NK-92 (cell line): ENCODE results near the gene MPZL2.

Source experiments
- DNase-seq: peaks from one replicate; lab custom pipeline; 2025; ENCODE audit not compliant: unreplicated experiment; lab: John Stamatoyannopoulos, UW

The MPZL2 gene

GRCh38 chr11:118223570-118223969 lies 40.5 kb downstream of the MPZL2 start:
- no peak for DNase-seq

- no peak for DNase-seq
Measured at GRCh38 chr11:118222437-118222836, 41.7 kb downstream of the MPZL2 start.

GRCh38 chr11:118221419-118221818 lies 42.7 kb downstream of the MPZL2 start:
- no peak for DNase-seq

- no peak for DNase-seq
Measured at GRCh38 chr11:118219732-118220131, 44.4 kb downstream of the MPZL2 start.

- no peak for DNase-seq
Measured at GRCh38 chr11:118219244-118219643, 44.9 kb downstream of the MPZL2 start.

GRCh38 chr11:118217575-118217974 lies 46.5 kb downstream of the MPZL2 start:
- no peak for DNase-seq

- DNase-seq: no peak
Measured at GRCh38 chr11:118216621-118217481, 47.2 kb downstream of the MPZL2 start.

DNA sequence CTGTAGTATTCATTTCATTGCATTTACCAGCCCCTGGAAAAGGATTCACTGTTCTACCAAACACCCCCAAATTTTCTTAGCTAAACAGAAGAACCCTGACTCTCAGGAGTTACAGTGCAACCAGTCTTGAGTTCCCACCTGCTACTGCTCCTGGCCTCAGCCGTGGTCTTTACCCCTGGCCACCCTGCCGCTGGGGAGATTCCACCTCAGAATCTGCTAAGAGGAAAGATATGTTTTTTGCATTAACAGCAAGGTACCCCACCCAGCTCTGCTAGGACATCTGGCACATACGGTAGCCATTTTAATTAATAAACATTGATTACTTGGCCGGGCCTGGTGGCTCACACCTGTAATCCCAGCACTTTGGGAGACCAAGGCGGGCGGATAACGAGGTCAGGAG lies 48.3 kb downstream of the MPZL2 start:
- no peak for DNase-seq

DNA sequence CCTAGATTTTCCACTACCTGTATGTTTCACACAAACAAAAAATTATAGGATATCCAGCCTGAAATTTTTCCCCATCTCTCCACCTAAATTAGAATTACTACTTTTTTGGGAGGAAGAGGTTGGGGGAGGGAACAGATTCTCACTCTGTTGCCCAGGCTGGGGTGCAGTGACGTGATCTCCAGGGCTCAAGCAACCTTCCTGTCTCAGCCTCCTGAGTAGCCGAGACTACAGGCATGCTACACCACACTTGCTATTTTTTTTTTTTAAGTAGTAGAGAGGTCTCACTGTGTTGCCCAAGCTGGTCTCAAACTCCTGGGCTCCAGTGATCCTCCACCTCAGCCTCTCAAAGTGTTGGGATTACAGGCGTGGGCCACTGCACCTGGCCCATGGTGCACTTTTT lies 48.8 kb downstream of the MPZL2 start:
- no peak for DNase-seq

DNA sequence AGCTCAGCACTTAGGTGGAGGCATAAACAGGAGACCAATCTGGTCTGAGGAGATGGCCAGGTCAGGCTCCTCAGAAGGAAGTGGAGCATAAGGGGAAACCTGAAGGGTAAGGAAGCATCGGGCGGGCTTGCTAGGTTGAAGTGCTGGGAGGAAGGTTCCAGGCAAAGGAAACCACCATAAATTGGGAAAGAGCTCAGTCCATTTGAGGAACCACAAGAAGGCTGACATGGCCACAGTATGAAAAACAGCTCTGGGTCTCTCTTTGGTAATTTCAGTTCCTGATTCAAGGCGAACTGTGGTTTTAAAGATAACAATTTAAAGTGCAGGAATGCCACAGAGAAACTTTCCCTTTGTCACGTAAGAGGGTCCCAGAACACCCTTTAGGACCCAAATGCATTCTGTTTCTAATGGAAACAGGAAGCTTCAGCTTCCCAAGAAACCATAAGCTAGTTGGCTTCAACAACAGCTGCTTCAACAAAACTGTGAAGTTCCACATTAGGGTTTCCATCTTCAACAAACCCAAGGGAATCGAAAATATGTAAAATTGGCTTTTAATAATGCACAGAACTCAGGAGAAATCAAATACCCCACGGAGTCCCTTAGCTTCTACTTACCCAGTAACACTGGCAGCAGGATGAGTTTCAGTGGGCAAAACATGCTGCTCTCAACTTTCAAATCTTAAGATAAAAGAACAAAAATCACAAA lies 49.7 kb downstream of the MPZL2 start:
- DNase-seq: no peak

GRCh38 chr11:118213781-118214180 lies 50.3 kb downstream of the MPZL2 start:
- DNase-seq: no peak

DNA sequence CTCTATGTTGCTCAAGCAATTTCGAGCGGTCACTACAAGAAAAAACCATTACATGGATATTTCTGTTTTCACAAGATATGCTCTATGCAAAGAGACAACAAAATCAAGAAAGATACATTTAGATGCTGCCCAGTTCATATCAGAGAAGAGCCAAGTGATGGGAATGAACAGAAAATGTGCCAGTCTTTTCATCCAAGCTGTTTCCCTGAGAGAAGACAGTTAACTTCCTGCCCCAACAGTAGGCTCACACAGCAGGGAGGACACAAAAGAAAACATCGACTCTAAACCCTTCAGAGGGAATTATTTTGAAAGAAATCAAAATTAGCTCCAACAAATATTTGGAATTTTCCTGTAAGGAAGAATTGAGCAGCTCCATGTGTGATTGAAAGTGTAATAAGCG lies 50.9 kb downstream of the MPZL2 start:
- no peak for DNase-seq

DNA sequence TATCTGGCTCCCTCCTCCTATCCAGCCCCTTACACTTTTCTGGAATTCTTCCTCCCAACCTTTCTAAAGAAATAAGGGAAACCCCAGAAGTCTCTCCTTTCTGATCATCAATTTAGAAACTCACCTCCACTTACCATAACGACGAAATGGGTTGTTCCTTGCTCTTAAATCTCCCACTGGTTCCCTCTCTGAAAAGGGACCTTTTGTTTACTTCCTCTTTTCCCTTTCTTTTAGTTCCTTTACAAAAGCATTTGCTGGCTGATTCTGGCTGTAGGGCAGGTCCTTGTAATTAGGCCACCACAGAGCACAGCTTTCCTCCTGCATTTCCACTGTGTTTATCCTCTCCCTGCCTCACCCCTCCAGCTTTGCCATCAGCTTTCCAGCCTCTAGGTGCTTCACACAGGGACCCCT lies 51.3 kb downstream of the MPZL2 start:
- DNase-seq: no peak

- no peak for DNase-seq
Measured at GRCh38 chr11:118212131-118212725, 51.9 kb downstream of the MPZL2 start.

DNA sequence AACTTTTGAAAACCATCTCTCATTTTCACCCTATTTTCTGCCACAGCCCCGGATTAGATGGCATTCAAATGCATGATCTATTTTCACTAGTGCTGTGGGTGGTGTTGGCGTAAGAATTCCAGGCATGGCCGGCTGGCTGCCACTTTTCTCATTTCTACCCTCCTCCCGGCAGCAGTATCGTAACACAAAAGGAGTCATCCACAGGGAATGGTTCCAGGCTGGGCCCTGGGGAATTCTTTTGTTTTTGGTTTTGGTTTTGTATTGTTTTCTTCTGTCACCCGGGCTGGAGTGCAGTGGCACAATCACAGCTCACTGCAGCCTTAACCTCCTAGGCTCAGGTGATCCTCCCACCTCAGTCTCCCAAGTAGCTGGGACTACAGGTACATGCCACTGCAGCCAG lies 53.1 kb downstream of the MPZL2 start:
- no peak for DNase-seq

- no peak for DNase-seq
Measured at GRCh38 chr11:118210323-118210722, 53.8 kb downstream of the MPZL2 start.

DNA sequence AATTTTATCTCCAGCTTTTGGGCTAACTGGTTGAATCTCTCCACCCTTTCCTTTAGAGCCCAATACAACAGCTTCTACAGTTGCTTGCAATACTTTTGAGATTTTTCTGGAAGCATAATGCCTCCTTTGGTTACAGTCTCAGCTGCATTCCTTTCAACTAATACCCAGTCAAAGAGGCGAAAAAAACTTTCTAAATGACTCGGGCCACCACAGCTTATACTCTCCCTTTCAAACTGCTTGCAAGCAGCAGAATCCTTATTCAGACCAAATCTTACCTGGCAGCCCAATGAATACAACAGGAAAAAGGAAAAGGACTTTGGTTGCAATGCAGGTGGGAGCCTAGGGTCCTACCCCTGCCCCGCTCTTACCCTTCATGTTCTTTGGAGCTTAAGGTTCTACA lies 55.1 kb downstream of the MPZL2 start:
- no peak for DNase-seq

GRCh38 chr11:118207079-118207478 lies 57.0 kb downstream of the MPZL2 start:
- no peak for DNase-seq

DNA sequence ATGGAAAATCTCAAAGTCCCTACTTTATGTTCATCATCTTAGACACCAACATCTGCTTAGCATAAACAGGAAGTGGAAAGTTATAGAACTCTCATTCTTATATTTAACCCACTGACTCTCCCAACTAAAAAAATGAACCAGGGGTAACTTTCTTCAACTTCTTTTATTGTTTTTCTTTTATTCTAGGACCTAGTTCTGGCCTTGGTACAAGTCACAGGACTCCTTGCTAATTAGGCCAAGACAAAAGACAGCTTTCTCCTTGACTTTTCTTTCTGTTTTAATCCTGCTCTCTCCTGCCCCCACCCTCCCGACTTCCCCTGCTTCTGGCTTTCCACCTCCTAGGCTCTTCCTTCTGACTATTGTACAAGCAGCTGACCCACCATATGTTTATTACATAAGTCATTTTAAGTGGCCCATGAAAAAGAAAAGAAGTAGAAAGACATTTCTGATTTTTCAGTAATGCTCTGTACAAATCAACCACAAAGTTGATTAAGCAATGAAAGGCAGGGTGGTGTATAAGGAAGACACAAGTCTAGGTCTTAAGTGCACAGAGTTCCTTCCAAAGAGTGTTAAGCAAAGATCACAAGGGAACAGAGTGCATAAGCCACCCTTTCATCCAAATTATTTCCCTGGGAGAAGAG lies 57.6 kb downstream of the MPZL2 start:
- no peak for DNase-seq

GRCh38 chr11:118205606-118206378 lies 58.3 kb downstream of the MPZL2 start:
- no peak for DNase-seq
